Measurements from ENCODE around the gene OOEP.
"Not testable (repeated sequence)": the region's sequence is repeated elsewhere in the genome, so short reads cannot be mapped to it uniquely, and the experiment has no call there.

OOEP gene

GRCh38 chr6:73369563-73369962, at the start of gene OOEP:
Gene OOEP (minus strand): TSS chr6:73369897. CDS start chr6:73369792, 105 bp downstream.
- no peak for DNase-seq

- no peak for DNase-seq
These were observed 48.5 kb upstream of the OOEP start for GRCh38 chr6:73418081-73418741.

- no peak for DNase-seq
These were observed 43.4 kb upstream of the OOEP start for GRCh38 chr6:73413102-73413501.

GRCh38 chr6:73409395-73409794, 39.7 kb upstream of the OOEP start:
- no peak for DNase-seq

- DNase-seq = no peak
These were observed 31.0 kb upstream of the OOEP start for GRCh38 chr6:73400656-73401055.

- DNase-seq = no peak
These were observed 26.2 kb upstream of the OOEP start for GRCh38 chr6:73395875-73396274.

GRCh38 chr6:73394577-73395354, 25.1 kb upstream of the OOEP start, which contains the start of gene DDX43:
Gene DDX43 (plus strand): TSS chr6:73394828. CDS start chr6:73394906, 78 bp downstream.
- DNase-seq = peak; percentile 96

- DNase-seq = no peak
These were observed 23.6 kb upstream of the OOEP start for GRCh38 chr6:73393278-73393677.

- DNase-seq = not testable (repeated sequence)
These were observed 22.5 kb upstream of the OOEP start for GRCh38 chr6:73392188-73392587.

- DNase-seq = no peak
These were observed 22.0 kb upstream of the OOEP start for GRCh38 chr6:73391675-73392074.

- no peak for DNase-seq
These were observed 20.2 kb upstream of the OOEP start for GRCh38 chr6:73389854-73390253.

- peak; percentile 64 for DNase-seq
These were observed 19.3 kb upstream of the OOEP start for GRCh38 chr6:73388800-73389512.

- DNase-seq = no peak
These were observed 18.7 kb upstream of the OOEP start for GRCh38 chr6:73388433-73388799.

- DNase-seq = no peak
These were observed 12.9 kb upstream of the OOEP start for GRCh38 chr6:73382462-73383113.

GRCh38 chr6:73381531-73381930, 11.8 kb upstream of the OOEP start:
- DNase-seq = not testable (repeated sequence)

- no peak for DNase-seq
These were observed 7.5 kb upstream of the OOEP start for GRCh38 chr6:73377225-73377624.

- DNase-seq = no peak
These were observed 5.5 kb upstream of the OOEP start for GRCh38 chr6:73375216-73375615.

GRCh38 chr6:73372516-73372915, 2.8 kb upstream of the OOEP start:
- DNase-seq = no peak

- no peak for DNase-seq
These were observed 2.3 kb upstream of the OOEP start for GRCh38 chr6:73371984-73372383.

GRCh38 chr6:73369157-73369556, 540 bp downstream of the OOEP start:
- no peak for DNase-seq

GRCh38 chr6:73368675-73369074, 1.0 kb downstream of the OOEP start:
- DNase-seq = no peak

- no peak for DNase-seq
These were observed 1.8 kb downstream of the OOEP start for GRCh38 chr6:73367761-73368355.

- DNase-seq = no peak
These were observed 5.1 kb downstream of the OOEP start for GRCh38 chr6:73364549-73364948.
